Ovary (tissue), 10 donors: Measurements from ENCODE around the gene RIPOR2. TPM values are rescaled to one million over a fixed set of nuclear protein-coding genes. Genes with fewer than 3 reads are reported as not detected.

Source experiments
- DNase-seq, 5 donors: peaks; one replicate each; pipeline ENCODE4 v3.0.0-alpha.2; 2019 to 2020
- H3K27ac ChIP-seq, 2 donors: fragments of 200-600 bp; one replicate each; pipeline versions ENCODE4 v1.5.1 to v1.8.0; 2019 to 2022
- H3K27me3 ChIP-seq: fragments of 200-600 bp; one replicate; pipeline ENCODE4 v1.8.0; 2022
- H3K36me3 ChIP-seq: fragments of 200-600 bp; sonication (generic); one replicate; pipeline ENCODE4 v1.5.1; 2019
- H3K4me1 ChIP-seq: one replicate; pipeline ENCODE4 v1.8.1; 2013; ENCODE audit warnings: mild to moderate bottlenecking, moderate library complexity; ENCODE audit not compliant: insufficient read depth
- H3K4me3 ChIP-seq: fragments of 200-600 bp; sonication (generic); one replicate; pipeline ENCODE4 v1.5.1; 2017
- H3K9me3 ChIP-seq, 2 donors: fragments of 200-600 bp in 1 of 2; sonication (generic) in 1 of 2; one replicate each; pipeline versions ENCODE4 v1.5.1 to v1.8.1; 2013 to 2019; ENCODE audit warnings: mild to moderate bottlenecking in 1 of 2, moderate library complexity in 1 of 2
- EP300 ChIP-seq: sonication (generic); formaldehyde crosslinking; IDR thresholded peaks from one replicate; pipeline ENCODE4 v1.6.1; 2017; ENCODE audit warnings: antibody characterized with exemption
- POLR2A ChIP-seq: fragments of 450-650 bp; IDR thresholded peaks from one replicate; pipeline ENCODE4 v1.6.1; 2017; ENCODE audit warnings: antibody characterized with exemption, mild to moderate bottlenecking, moderate library complexity
- WGBS, 3 donors: extraction: QIAGEN DNeasy Blood & Tissue Kit in 1 of 3; methylation state at CpG; one replicate each; pipeline versions ENCODE4 v1.1.5 to v1.1.7; 2013 to 2017; 5-methylcytosine and 5-hydroxymethylcytosine counted together
- intact Hi-C, 4 donors: fragments of 100-400 bp; cut with DNase I; formaldehyde crosslinking; loops; one replicate each; pipeline versions ENCODE4 v1.11.0 to v1.15.1; 2022 to 2023
- long read RNA-seq, 3 donors: library from polyadenylated mRNA in 2 of 3; unstranded in 2 of 3; transcript quantifications; one replicate each; pipeline ENCODE4 v2.0.0 and lab custom pipeline, GENCODE V29; 2021 to 2026
- polyA plus RNA-seq, 2 donors: library from polyadenylated mRNA; stranded (reverse); fragments of 200-250 nt in 1 of 2; fragments of 350-450 nt in 1 of 2; fragmentation: Illumina TruSeq in 1 of 2; extraction: RNeasy Lipid Tissue Mini Kit (QIAGEN cat#74804) in 1 of 2; gene quantifications; one replicate each; pipeline ENCODE4 v1.2.3, GENCODE V29; 2013 to 2014
- total RNA-seq, 7 donors: library from RNA; depleted of rRNA in 2 of 7; stranded (reverse); fragments of >200 nt in 2 of 7; fragmentation: NEBNext Ultra II Directional in 3 of 7; extraction: Animal tissue kit (Norgen Biotek cat#: 25700) in 3 of 7; gene quantifications; one replicate each; pipeline versions ENCODE4 v1.1.0 to v1.2.4, GENCODE V29; 2016 to 2023
- TF ChIP-seq, protein P1 (sequence below), 3 donors: fragments of 450-650 bp in 2 of 3; fragments of 200-600 bp in 1 of 3; IDR thresholded peaks; one replicate each; pipeline versions ENCODE4 v1.5.1 to v1.8.0; 2016 to 2022; ENCODE audit warnings: antibody characterized with exemption in 3 of 3, mild to moderate bottlenecking in 1 of 3
- donor health status: DM: no; HTN: no; CAD: no; lungs with moderate emphysema.
- donor health status: DM: no; HTN: no; CAD: no.
- donor health status: Bipolar disorder and iron deficiency.
- donor health status: DM: yes; HTN: yes; CAD: no.
- donor health status: DM: no; HTN: no; CAD: no.
- donor health status: DM: yes; HTN: yes; CAD: no.

Gene RIPOR2, protein sequence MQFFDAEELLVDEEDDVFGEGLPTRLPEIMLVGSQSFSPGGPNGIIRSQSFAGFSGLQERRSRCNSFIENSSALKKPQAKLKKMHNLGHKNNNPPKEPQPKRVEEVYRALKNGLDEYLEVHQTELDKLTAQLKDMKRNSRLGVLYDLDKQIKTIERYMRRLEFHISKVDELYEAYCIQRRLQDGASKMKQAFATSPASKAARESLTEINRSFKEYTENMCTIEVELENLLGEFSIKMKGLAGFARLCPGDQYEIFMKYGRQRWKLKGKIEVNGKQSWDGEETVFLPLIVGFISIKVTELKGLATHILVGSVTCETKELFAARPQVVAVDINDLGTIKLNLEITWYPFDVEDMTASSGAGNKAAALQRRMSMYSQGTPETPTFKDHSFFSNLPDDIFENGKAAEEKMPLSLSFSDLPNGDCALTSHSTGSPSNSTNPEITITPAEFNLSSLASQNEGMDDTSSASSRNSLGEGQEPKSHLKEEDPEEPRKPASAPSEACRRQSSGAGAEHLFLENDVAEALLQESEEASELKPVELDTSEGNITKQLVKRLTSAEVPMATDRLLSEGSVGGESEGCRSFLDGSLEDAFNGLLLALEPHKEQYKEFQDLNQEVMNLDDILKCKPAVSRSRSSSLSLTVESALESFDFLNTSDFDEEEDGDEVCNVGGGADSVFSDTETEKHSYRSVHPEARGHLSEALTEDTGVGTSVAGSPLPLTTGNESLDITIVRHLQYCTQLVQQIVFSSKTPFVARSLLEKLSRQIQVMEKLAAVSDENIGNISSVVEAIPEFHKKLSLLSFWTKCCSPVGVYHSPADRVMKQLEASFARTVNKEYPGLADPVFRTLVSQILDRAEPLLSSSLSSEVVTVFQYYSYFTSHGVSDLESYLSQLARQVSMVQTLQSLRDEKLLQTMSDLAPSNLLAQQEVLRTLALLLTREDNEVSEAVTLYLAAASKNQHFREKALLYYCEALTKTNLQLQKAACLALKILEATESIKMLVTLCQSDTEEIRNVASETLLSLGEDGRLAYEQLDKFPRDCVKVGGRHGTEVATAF
- total RNA-seq = 10 to 100 TPM in 1 of 7 donors, 1 to 10 TPM in 6; 1.1 to 14.4 (median 4.5) TPM
- 1 to 10 TPM; 3.6 to 8.1 TPM for polyA plus RNA-seq
- long read RNA-seq, donor 1, partial matches to known transcripts = 2 of 9 reads
- long read RNA-seq, donor 1, other reads (novel, unspliced or antisense) = 2 of 9 reads
- long read RNA-seq, donor 2 = 0 reads
- long read RNA-seq, donor 3, partial matches to known transcripts = 4 of 13 reads
- long read RNA-seq, donor 3, other reads (novel, unspliced or antisense) = 5 of 13 reads

DNA sequence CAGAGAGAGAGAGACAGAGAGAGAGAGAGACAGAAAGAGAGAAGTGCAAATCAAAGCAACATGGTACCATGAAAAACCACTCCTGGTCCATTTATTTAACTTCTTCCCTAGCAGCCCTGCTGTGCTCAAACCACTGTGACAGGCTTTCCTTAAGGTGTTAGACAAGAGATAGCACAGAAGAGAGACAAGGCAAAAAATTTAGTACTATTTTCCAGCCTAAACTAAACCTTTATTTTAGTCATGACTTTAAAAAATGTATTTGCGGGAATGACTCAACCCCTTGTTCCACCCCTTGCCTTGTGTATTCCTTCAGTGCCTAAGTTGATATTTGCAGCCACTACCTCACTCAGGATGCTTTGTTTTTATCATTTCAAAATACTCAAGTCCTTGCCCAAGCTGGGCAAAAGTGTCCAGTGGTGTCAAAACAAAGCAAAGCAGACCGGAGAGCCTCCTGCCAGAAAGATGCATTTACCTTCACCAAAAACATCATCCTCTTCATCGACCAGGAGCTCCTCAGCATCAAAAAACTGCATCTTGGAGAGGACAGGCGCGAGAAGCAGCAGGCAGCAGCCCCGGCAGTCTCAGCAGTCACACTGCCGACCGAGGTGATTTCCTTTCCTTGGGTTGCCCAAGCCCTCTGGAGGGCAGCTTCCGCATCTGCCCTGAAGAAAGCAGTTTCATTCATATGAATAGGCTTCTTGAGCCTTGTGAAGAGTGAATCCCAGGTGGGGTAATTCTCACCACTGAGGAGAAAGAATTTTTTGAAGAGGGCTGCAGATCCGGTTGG, at the start of gene RIPOR2:
Gene RIPOR2 (minus strand): TSS at position 595 of the 787 bp plus-strand sequence. CDS start 62 bp downstream, at position 533.
- 62 to 67% (median 63%) methylated on average over 10 of the region's 10 CpGs for WGBS, 3 donors
- TF ChIP-seq POLR2A (no peak), EP300 (no peak)
- TF ChIP-seq, protein P1, sequence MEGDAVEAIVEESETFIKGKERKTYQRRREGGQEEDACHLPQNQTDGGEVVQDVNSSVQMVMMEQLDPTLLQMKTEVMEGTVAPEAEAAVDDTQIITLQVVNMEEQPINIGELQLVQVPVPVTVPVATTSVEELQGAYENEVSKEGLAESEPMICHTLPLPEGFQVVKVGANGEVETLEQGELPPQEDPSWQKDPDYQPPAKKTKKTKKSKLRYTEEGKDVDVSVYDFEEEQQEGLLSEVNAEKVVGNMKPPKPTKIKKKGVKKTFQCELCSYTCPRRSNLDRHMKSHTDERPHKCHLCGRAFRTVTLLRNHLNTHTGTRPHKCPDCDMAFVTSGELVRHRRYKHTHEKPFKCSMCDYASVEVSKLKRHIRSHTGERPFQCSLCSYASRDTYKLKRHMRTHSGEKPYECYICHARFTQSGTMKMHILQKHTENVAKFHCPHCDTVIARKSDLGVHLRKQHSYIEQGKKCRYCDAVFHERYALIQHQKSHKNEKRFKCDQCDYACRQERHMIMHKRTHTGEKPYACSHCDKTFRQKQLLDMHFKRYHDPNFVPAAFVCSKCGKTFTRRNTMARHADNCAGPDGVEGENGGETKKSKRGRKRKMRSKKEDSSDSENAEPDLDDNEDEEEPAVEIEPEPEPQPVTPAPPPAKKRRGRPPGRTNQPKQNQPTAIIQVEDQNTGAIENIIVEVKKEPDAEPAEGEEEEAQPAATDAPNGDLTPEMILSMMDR (IDR thresholded peaks at IDR 0.05) = no peak
- H3K27ac ChIP-seq = no peak within 1 kb of the TSS

DNA sequence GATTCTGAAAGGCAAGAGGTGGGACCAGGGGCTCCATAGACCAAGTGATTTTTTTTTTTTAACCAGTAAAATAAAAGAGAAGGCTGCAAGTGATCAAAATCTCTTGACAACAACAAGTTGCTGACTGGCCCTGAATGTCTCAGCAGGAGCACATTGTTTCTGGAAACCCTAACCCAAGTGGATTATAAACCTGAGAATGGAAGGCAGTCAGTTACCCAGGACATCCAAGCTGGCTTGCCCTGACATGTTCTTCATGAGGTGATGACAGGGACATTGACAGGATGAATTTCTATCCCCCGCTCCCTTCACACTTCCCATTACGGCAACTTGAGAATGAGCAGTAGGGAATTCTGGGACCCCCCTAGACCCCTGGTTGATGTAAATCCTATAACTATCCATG, 49.6 kb upstream of the RIPOR2 start:
- 98 to 100% (median 98%) methylated on average over 2 of the region's 2 CpGs for WGBS, 3 donors
- no peak overlapping the region for H3K27ac ChIP-seq
- H3K27me3 ChIP-seq = no peaks in the 10 kb centered on the region
- no peaks in the 10 kb centered on the region for H3K36me3 ChIP-seq
- no peak for DNase-seq
- peaks cover 1% of the 10 kb centered on the region for H3K4me1 ChIP-seq
- intact Hi-C loops = no loop called here
- TF ChIP-seq EP300 (no peak), POLR2A (no peak)
- TF ChIP-seq, protein P1 (IDR thresholded peaks at IDR 0.05) = no peak
- no peaks in the 10 kb centered on the region for H3K9me3 ChIP-seq
- H3K4me3 ChIP-seq = no peak overlapping the region

More for the DNA sequence above, at the start of gene RIPOR2:
- Histone ChIP-seq H3K36me3 (no peaks in the 10 kb centered on the region), H3K27me3 (no peaks in the 10 kb centered on the region), H3K9me3 (no peaks in the 10 kb centered on the region), H3K4me3 (no peak within 1 kb of the TSS), H3K4me1 (no peaks in the 10 kb centered on the region)
- no peak for DNase-seq
- intact Hi-C loops = no loop called here

DNA sequence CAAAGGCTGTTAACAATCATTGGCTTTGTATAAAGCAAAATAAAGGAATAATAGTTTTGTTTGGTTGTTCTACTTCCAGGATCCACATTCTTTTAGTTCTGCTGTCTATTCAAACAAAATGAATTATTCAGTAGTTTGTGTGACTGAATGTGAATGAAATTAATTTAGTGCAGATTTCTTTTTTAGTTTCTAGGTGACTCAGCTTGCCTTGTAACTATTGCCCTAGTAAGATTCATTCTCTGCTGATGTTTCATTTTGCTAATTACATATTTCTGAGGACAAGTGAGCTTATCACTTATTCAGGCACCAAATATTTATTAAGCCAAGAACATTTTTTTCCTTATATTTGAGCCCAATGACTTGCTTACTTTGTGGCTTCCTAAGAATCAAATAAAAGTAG, 46.5 kb upstream of the RIPOR2 start:
- TF ChIP-seq EP300 = no peak
- TF ChIP-seq, protein P1 (IDR thresholded peaks at IDR 0.05) = no peak
- TF ChIP-seq POLR2A = no peak
- Histone ChIP-seq H3K4me1 (peaks cover 1% of the 10 kb centered on the region), H3K36me3 (no peaks in the 10 kb centered on the region), H3K27me3 (no peaks in the 10 kb centered on the region), H3K9me3 (no peaks in the 10 kb centered on the region), H3K4me3 (no peak overlapping the region), H3K27ac (no peak overlapping the region)
- intact Hi-C loops = no loop called here
- DNase-seq = no peak
